Panc1 (cell line): Measurements from ENCODE around the gene COL11A1.

ENCODE experiments used
- POLR2AphosphoS5 ChIP-seq: IDR thresholded peaks from 2 replicates; pipeline ENCODE4 v1.6.1; 2012; ENCODE audit warnings: mild to moderate bottlenecking, low read depth, low read length, moderate library complexity
- REST ChIP-seq, 2 experiments: IDR thresholded peaks; 2 replicates each; pipeline ENCODE4 v1.6.1; 2011 to 2012; ENCODE audit warnings: low read depth in 2 of 2, control low read depth in 1 of 2, low read length in 1 of 2, mild to moderate bottlenecking in 1 of 2, moderate library complexity in 1 of 2; ENCODE audit not compliant: insufficient read depth in 1 of 2
- SIN3A ChIP-seq: IDR thresholded peaks from 2 replicates; pipeline ENCODE4 v1.6.1; 2012; ENCODE audit warnings: low read depth, mild to moderate bottlenecking, low read length, moderate library complexity, borderline replicate concordance; ENCODE audit not compliant: insufficient read depth
- TF ChIP-seq, protein P1 (sequence below): fragments of 450-650 bp; IDR thresholded peaks from 2 replicates; pipeline ENCODE4 v1.5.1; 2017; ENCODE audit warnings: mild to moderate bottlenecking

- TF ChIP-seq, protein P1, sequence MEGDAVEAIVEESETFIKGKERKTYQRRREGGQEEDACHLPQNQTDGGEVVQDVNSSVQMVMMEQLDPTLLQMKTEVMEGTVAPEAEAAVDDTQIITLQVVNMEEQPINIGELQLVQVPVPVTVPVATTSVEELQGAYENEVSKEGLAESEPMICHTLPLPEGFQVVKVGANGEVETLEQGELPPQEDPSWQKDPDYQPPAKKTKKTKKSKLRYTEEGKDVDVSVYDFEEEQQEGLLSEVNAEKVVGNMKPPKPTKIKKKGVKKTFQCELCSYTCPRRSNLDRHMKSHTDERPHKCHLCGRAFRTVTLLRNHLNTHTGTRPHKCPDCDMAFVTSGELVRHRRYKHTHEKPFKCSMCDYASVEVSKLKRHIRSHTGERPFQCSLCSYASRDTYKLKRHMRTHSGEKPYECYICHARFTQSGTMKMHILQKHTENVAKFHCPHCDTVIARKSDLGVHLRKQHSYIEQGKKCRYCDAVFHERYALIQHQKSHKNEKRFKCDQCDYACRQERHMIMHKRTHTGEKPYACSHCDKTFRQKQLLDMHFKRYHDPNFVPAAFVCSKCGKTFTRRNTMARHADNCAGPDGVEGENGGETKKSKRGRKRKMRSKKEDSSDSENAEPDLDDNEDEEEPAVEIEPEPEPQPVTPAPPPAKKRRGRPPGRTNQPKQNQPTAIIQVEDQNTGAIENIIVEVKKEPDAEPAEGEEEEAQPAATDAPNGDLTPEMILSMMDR, result no peak
- TF ChIP-seq POLR2AphosphoS5 (no peak), SIN3A (no peak), REST (IDR thresholded peaks at IDR 0.05; ENCODE audit: insufficient read depth in 1 of 2, low read depth in 2 of 2, low read length in 1 of 2) (no peak)
Observed at GRCh38 chr1:103087256-103087655, 21.1 kb downstream of the COL11A1 start.
